GM04504 (cell line): ENCODE data around the gene ZIC4.

Source experiments
- DNase-seq: peaks from one replicate; pipeline ENCODE4 v3.0.0-alpha.2; 2012; ENCODE audit warnings: low read depth

ZIC4 gene

DNA sequence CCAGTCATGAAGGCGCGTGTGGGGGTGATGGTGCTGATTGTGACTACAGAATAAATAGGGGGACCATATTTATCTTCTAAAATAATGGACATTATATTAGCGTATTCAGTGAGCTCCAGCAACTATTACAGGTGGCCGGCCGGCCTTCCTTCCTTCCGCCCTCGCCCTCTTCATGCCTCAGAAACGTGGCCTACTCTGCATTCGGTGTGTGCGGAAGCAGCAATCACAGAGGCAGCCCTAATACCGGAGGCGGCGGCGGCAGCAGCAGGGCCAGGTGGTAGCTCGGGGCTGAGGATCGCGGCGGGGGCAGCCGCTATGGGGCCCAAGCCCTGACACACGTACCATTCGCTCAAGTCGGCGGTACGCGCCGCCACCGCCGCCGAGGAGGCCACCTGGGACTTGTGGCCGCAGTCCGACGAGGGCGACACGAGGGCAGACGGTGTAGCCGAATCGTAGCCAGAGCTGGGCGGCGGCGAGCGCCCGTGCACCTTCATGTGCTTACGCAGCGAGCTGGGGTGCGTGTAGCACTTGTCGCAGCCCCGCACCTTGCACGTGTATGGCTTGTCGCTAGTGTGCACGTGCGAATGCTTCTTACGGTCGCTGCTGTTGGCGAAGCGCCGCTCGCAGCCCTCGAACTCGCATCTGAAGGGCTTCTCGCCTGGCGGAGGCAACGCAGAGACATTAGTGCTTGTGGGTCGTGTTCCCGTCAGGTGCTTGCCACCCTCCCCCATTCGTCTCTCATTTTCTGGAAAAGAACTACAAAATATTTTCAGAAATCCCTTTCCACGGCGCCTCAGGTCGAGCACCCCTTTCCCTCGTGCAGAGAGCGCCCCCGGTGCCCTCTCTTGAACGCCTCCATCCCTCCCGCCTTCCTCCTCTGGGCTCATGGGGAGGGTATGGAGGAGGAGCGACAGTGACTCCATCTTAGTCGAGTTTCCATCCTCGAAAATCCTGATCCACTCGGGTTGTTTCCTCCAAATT is 15.5 kb downstream of the ZIC4 start:
- DNase-seq: no peak

DNA sequence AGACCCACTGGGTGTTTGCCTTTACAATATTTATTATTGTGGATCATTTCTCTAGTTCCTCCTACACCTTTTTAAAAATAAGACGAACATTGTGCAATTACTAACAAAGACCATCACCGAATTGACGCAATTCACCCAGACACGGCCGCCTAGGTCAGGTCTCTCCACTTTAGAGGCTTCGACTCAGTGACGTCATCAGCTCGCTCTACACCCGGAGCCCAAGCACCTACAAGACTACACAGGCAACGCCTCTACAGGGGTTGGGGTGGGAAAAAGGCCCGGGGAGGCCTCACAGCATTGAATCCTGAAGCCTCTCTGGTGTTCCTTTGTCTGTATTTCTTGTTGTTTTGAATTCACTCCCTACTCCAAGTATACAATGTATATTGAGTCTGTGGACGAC is 16.6 kb downstream of the ZIC4 start:
- no peak for DNase-seq

DNA sequence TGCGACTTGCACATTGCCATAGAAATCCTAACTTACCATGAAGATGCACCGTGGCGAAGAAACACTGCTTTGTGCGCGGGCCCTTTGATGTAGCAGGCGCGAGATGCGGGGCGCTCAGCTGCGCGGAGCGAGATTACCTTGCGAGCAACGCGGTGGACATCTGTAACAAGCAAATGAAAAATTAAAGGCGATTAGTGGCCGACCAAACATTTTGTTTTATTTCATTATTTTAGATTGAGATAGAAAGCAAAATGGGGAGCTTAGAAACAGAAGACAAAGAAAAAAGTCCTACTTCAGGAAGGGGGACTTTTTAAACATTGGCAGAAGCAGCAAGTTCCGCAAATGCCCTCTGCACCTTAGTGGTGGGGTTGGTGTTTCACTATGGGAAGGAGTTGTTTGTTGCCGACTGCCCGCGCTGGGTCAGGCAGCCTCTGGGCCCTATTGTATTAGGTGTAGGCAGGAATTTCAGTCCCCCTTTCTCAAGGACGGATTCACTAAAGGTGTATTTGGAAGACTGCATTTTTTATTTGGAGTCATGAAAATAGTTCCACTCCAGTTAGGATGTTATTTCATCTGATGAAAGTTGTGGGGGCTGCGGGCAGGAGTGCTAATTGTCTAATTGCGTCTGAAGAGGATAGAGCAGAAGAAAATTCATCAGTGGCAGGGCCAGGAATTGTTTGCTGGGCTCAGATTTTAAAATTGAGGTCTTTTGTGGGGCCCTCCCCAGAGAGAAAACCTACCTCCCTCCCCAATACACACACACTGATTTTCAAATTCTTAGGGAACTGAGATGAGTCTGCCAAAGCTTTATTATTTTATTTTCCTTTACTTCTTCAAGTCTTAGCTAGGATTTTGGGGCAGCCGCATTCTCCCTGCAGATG is 17.4 kb downstream of the ZIC4 start:
- no peak for DNase-seq

DNA sequence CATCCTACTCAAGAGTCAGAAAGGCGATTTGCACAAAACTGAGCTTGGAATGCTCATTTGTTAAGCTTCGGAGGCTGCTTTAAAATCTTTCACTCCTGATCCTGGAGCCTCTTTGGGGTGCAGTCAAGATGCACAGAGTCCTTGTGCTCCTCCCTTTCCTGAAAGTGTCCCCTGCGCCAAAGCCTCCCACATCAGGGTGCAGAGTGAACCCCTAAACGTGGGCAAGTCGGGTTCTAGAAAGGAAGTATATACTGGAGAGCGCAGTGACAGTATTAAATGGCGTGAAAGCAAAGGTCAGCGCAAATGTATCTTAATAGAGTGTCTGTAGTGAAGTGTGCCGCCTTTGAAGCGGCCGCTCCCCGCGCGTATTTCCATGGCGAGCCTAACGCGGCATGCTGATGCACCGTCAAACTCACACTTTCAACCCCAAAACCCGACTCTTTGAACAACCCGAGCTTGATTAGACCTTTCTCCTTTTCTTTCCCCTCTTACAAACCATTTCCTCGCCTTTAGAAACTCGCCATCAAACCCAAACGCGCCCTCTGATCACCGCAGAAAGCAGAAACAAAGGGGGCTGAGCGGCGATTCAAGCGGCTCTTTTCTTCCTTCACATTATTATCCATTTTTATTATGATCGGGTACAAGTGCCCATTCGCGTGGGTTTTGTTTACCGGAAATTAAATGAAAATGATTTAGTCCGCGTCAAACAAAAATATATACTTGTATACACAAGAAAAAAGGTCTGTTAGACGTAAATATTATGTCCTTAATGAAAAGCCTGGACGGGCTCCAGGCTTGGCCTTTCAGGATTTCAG is 18.3 kb downstream of the ZIC4 start:
- DNase-seq: no peak

DNA sequence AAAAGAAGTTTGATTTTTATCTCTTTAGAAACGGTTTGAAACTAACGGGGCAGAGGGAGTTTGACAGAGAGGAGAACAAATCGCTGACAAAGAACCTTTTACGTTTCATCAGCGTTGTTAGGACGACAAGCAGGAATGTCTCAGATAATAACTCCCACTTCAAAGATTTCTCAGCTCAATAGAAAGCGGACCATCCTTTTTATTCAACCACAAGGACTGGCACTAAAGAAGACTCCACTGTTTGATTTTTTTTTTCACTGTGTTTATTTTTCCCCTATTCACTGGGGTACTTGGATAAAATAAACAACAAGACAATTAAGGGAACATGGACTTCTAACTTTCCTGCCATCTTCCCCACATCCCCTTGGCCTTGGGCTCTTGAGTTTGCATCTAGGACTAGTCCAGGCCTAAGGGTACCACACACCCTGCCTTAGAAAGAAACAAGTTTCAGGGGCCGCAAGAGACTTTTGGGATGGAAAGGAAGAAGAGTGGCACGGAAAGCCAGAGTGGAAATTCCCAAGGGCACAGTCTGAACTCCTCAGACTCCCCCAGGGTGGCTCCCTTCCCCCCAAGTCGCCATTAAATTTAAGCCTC is 19.0 kb downstream of the ZIC4 start:
- no peak for DNase-seq

DNA sequence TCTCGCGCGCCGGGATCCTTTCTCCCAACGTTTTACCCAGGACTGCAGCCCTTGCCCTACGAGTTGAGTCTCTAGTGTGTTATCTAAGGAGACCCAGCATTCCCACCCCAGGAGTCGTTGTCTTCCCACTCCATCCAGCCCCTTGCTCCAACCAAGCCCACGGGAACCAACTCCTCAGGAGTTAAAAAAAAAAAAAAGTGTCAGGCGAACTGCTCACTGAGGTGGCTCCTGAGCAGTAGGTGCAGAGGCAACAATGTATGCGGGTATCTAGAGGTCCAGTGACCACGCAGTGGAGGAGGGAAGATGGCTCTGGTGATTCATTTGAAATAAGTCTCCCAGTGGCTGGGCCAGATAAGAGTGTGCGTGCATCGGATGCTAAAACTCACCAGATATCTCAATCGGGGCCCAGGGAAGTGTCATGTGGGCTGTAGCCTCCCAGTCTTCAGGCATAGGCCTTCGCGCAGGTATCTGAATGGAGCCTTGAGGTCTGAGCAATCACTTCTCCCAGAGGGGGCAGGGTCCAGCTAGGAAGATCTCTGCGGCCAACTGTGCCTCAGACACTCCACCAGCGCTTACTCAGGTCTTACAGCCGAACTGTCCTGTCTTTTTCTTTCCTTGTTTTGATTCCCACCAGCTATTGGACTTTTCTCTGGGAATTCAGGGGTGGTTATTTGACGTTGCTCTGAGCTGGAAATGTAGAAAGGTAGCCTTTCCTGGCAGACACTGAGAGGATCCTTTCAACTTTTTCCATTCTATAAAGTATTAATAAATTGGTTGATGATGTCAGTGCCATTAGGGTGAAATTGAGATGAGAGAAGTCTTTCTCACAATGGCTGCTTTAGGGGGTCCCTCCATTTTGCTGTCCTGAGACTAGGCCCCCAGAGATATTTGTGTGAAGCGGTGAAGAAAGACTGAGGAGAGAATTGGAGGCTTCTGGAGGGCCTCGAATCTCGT is 21.0 kb downstream of the ZIC4 start:
- no peak for DNase-seq

DNA sequence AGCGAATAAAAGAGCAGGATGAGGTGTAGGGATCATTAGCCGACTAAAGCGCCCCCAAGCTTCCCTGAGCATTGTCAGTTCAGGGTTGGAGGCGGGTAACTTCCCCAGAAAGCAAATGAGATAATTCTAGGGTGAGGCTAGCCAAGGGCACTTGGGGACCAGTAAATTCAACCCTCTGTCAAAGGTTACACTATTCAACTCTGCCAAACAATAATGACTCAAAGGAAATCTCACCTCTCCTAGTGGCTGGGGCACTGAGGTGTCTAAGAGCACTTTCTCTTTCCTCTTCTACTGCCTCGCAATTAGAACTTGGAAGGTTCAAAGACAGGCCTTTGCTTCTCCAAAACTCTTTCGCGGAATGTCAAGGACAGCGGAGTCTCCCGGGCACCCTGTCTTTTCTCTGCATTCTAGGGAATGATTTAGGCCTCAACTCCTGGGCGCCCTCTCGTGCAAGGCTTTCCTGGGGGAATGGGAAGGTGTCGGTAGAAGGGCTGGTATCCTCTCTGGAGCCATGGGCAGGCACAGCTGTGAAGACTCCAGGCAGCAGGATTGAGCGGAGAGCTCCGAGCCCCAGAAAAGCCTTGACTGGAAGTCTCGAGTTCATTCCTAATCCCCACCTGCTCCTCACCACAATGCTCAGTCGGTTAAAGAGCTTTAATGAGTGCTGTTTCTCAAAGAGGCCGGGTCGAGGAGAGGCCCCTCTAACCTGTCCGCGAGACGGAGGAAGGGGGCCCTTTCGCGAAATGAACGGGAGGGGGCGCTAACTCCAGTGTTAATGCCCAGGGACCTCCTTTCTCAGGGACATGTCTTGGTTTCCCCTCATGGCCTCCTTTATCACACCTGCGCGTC is 21.9 kb downstream of the ZIC4 start:
- DNase-seq: no peak

DNA sequence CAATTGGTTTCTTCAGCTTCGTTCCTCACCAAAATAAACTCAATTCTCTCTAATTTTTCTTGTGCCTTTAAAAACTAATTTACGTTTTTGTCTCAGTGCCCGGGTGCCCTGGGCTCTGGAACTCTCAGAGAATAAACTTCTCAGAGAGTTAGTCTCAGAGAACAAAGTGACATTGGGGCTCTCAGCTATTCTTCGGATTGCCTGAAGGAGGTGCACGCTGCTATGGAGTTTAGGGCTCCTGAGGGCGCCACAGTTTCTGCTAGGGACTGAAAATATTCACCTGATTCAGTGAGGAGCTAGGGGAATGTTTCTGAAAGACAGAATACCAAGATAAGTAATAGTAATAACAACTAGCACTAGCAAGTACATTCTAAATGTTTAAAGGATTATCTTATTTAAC is 22.7 kb downstream of the ZIC4 start:
- no peak for DNase-seq

DNA sequence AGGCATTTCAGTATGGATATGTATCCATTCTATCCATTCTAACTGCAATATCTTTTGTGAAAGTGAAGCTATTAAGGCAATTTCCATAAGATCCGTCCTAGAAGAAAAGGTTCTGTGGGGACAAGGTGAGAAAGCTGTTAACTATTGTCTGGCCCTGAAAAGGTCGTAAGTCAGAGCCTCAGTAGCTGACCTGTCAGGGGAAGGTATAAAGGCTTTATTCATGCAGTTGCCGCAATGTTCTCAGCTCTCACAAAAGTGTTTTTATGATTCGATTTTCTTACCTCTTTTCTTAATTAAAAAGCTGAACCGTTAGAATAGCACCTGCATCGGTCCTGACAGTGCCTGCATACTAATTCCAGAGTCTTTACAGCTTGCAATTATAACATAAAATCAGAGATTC is 24.7 kb downstream of the ZIC4 start:
- DNase-seq: no peak

DNA sequence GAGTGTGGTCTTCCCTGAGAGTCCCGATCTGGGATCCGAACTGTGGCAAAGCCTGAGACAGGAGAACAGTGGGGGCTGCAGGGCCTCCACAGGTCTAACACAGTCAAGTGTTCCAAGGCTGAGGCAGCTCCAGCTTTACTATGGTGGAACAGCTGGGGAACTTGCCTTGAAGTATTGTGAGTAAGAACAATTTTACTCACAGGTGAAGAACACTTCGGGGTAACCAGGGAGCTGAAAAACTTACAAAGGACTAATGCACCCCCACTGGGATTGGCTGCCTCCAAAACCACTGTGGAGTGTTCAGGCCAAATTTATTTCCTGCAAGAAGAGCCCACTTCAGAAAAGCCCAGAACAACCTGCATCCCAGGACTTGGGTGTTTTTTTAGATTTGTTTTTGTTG is 25.4 kb downstream of the ZIC4 start:
- DNase-seq: no peak

DNA sequence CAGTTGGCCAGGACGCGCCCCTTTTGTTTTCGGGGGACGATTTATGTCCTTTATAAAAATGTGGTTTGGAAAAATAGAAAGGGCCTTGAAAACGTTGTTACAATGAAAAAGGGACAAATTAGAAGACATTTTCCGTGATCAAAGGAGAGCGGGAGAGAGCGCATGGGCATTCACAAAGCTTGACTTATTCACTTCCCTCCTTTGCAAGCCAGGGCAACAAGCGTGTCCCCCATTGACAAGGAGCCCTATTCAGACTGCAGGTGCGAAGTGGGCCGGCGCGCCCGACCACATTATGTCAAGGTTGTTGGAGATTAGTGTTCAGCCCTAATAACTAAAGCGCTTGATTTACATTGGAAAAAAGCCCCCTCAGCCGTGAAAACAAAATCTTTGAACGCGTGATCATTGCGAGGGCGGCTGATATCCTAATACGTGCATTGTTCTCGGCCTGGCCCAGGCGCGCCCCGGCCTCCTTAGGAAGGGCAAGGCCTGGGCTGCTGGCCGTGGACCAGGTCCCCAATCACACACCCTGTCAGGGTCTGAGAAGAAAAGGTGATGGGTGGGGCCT is 25.9 kb downstream of the ZIC4 start:
- no peak for DNase-seq

DNA sequence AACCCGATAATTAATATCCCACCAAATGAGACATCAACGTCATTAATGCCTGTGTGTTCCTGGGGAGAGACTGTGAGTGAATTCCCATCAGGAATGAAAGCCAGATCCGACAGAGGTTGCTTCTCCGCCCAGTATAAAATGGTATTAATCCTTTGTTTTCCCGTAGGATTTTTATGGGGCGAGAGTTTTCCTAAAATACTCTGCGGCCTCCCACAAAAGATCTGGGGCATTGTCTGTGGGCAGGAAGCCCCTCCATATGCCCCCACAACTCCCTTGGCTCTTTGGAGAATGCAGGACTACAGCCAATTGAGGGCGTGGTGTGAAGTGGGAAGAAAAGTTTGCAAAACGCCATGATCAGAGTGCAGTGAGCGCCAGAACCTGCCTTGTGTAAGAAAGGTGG is 26.7 kb downstream of the ZIC4 start:
- DNase-seq: no peak

DNA sequence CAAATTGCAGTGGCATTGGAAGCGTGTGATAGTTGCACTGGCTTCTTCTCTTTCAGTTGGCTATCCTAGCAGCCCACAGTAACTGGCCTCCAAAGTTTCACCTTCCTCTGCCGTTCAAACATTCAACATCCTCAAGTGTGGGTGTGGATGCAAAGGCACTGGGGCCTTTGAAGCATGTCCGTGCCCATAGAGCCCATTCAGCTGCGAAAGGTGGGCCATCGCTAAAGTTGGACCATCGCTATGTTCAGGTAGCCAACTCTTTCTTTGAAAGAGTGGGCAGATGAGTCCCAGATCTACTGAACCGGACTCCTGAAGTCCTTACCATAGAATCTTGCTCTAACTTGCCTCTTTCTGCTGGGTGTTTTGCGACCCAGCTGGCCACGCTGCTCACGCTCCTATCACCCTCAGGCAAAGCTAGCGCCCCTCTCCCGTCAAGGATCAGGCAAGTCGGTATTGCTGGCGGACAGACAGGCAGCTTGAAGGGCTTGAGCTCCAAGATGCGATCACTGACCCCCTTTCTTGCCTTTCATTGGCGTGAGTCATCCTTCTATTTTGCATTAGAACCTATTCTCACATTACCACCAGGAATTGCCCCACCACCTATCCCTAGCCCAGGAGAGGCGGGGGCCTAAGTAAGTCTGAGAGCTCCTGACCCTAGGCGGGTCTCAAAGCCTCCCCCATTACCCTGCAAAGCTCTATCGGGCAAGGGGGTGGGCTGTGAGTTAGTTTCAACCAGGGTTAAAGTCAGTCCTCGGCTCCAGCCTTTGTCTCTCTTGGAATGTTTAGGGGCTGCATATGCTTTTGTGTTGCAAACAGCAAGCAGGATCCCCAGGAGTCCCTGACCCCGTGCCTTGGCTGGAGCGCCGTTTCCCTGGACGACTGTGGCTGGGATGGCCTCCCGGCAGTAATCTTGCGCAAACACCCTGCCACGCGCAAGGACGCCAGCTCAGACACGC is 28.7 kb downstream of the ZIC4 start:
- DNase-seq: no peak

DNA sequence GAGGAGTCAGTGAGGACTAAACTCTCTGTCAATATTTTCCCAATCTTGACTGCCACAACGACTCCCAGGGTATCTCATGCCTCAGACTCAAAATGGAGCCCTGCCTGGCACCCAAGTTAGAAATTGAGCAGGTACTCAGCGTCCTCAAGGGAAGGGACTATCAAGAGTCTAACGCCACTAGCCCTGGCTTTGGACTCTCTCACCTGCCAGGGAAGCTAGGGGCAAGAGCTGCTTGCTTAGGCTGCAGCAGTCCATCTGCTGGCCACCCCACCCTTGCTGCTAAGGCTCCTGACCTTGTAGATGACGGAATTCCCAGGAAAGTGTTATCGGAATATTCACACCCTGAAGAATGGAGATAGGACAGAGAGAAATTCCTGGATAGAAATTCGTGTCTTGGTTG is 33.0 kb downstream of the ZIC4 start:
- DNase-seq: no peak

DNA sequence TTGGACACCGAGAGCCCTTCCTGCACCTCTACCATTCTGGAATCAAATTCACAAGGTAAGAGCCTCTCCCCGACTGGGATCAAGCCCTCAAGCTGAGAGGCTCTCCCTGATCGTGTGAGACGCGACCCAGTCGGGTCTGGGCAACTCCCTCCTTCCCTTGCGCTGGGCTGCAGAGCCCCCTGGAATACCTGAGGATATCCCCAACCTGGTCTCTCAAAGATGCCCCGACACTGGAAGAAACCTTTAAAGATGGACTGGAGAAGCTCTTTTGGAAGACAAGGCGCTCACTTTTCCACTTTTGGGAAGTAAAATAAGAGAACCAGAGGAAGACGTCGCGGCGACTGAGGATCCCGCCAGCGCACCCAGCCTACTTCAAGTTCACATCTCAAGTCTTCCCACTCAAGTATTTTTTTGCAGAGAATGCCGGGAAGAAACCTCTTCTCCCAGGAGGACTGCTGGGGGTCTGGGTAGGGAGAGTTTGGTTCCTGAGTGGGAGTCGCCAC is 33.8 kb downstream of the ZIC4 start:
- no peak for DNase-seq

DNA sequence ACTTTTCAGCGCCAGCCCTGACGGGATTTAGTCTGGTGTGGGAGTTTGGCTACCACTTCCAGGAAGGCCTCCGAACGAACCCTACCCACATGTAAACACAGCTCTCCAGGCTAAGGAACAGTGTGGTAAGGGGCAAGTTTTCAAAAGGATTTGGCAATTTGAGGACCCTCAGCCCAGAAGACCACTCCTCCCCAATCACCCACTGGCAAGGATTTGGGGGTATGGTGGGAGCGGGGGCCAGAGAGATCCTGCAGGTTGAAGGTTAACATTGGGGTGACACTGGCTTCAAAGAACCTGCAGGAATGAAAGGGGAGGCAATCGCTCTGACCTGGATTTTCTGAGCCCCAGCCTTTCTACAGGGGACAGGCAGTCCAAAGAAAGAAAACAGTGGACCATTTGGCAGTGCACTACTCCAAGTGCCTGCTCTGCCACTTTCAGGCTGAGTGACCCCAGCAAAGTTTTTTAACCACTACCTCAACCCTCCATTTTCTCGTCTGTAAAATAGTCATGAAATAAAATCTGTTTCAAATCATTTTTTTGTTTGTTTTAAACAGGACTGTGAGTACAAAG is 34.5 kb downstream of the ZIC4 start:
- DNase-seq: no peak

DNA sequence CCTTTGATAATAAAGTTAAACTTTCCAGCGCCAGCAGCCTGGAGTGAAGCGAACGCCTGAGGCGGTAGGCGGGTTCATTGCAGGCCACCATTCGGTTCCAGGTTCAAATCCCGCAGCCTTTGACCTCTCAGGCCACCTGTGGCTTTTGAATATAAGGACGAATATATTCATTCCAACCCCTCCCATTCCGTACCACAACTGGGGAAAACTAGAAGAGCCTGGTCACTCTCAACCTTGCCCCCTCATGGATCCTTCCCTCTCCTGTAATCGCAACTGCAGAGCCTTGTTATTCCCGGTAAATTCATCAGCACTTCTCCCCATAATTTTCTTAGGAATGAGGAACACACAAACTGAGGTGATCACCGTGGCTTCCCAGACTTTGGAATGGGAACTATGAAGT is 35.2 kb downstream of the ZIC4 start:
- no peak for DNase-seq

DNA sequence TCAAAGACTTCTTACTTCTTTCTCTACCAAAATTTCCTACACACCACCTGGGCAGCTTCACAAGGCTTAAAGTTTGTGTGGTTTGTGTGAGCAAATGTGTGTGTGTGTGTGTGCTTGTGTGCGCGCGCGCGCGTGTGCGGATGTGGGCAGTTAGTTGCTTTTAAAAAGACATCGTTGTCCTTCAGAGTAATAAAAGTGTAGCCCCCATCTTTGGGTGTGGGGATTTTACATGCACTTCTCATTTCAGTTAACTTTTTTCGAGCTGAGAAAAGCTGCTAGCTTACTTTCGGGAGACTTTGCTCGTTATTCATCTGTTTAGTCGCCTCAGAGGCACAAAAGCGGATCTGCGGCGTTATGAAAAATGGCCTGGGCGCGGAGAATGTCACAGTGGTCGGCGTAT is 36.0 kb downstream of the ZIC4 start:
- no peak for DNase-seq
